Transverse colon (tissue), 4 donors: ENCODE measurements around the gene KIAA1614. TPM values are rescaled to one million over a fixed set of nuclear protein-coding genes. Genes with fewer than 3 reads are reported as not detected.

Experiments
- DNase-seq: peaks from one replicate; pipeline ENCODE4 v3.0.0-alpha.2; 2019
- H3K27ac ChIP-seq, 4 donors: fragments of 200-600 bp; sonication (generic); 2 replicates each; pipeline ENCODE4 v1.5.1; 2016 to 2018; ENCODE audit warnings: inconsistent platforms in 4 of 4
- H3K27me3 ChIP-seq: fragments of 200-600 bp; sonication (generic); 2 replicates; pipeline ENCODE4 v1.5.1; 2017; ENCODE audit warnings: inconsistent platforms
- H3K36me3 ChIP-seq, 4 donors: fragments of 200-600 bp; sonication (generic); 2 replicates each; pipeline ENCODE4 v1.5.1; 2017 to 2019; ENCODE audit warnings: inconsistent platforms in 4 of 4
- H3K4me1 ChIP-seq, 4 donors: fragments of 200-600 bp; sonication (generic); 2 replicates each; pipeline ENCODE4 v1.5.1; 2017 to 2020; ENCODE audit warnings: inconsistent platforms in 4 of 4
- H3K4me3 ChIP-seq, 4 donors: fragments of 200-600 bp; sonication (generic); 1 replicate in 1 of 4; 2 replicates in 3 of 4; pipeline versions ENCODE4 v1.5.1 to v1.6.1; 2017 to 2019; ENCODE audit warnings: inconsistent platforms in 4 of 4
- H3K9me3 ChIP-seq, 2 donors: fragments of 200-600 bp; sonication (generic); 2 replicates each; pipeline ENCODE4 v1.5.1; 2017 to 2019; ENCODE audit warnings: inconsistent platforms in 2 of 2
- EP300 ChIP-seq: sonication (generic); formaldehyde crosslinking; IDR thresholded peaks from one replicate; pipeline ENCODE4 v1.6.1; 2017; ENCODE audit warnings: antibody characterized with exemption, low read depth
- POLR2A ChIP-seq: fragments of 450-650 bp; IDR thresholded peaks from one replicate; pipeline ENCODE4 v1.6.1; 2016; ENCODE audit warnings: antibody characterized with exemption, mild to moderate bottlenecking, moderate library complexity
- POLR2AphosphoS5 ChIP-seq, 3 donors: sonication (generic); formaldehyde crosslinking; IDR thresholded peaks; one replicate each; pipeline ENCODE4 v1.6.1; 2016; ENCODE audit warnings: antibody characterized with exemption in 3 of 3
- WGBS, 2 donors: methylation state at CpG; one replicate each; pipeline ENCODE4 v1.1.5; 2018; ENCODE audit warnings: low coverage in 1 of 2; 5-methylcytosine and 5-hydroxymethylcytosine counted together
- in situ Hi-C, 4 donors: fragments of 200-750 bp; cut with MboI; loops; one replicate each; pipeline versions ENCODE4 v1.15.0 to v1.15.1; 2017; ENCODE audit warnings: low sequenced_read_pairs in 3 of 4, low pct_ligation_motif_present in 1 of 4, low pct_unique_long_range_greater_than_20kb in 1 of 4
- intact Hi-C: fragments of 100-400 bp; cut with DNase I; formaldehyde crosslinking; loops from one replicate; pipeline ENCODE4 v1.15.1; 2023; ENCODE audit warnings: low total_unique reads
- total RNA-seq, 4 donors: library from RNA; depleted of rRNA; stranded (reverse); fragments of >200 nt; gene quantifications; one replicate each; pipeline ENCODE4 v1.1.0, GENCODE V29; 2016
- TF ChIP-seq, protein P1 (sequence below), 5 experiments: fragments of 200-600 bp in 3 of 5; fragments of 450-650 bp in 2 of 5; sonication (generic) in 3 of 5; IDR thresholded peaks; 1 replicate in 2 of 5; 2 replicates in 3 of 5; pipeline ENCODE4 v1.5.1; 2016 to 2017; ENCODE audit warnings: antibody characterized with exemption in 5 of 5, inconsistent platforms in 3 of 5, mild to moderate bottlenecking in 2 of 5, moderate library complexity in 1 of 5

Gene KIAA1614
- total RNA-seq, 4 donors from 2014 or later = 2.3 to 9.4 (median 2.8) TPM

DNA sequence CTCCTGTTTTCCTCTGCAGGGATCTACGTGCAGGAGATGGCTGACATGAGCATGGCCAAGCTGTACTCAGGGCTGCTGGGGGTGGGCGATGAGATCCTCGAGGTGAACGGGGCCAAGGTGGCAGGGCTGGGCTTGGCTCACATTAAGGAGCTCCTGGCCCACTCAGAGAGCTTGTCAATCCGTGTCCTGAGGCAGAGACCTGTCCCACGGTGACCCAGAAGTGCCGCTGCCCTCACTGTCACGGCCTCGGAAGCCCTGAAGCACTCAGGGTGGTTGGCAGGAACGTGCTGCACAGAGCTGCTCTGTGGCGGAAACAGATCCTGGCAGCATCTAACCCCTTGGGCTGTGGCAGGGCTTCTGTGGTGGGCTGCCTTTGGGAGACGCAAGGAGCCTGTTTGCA lies 37.6 kb downstream of the KIAA1614 start:
- Histone ChIP-seq H3K27ac (no peak overlapping the region), H3K27me3 (no peaks in the 10 kb centered on the region), H3K4me3 (no peak overlapping the region), H3K9me3 (no peaks in the 10 kb centered on the region), H3K36me3 (no peaks in the 10 kb centered on the region), H3K4me1 (peaks cover 0 to 15% (median 8%) of the 10 kb centered on the region in 4 donors)
- in situ Hi-C loops = no loop called here
- TF ChIP-seq, protein P1, sequence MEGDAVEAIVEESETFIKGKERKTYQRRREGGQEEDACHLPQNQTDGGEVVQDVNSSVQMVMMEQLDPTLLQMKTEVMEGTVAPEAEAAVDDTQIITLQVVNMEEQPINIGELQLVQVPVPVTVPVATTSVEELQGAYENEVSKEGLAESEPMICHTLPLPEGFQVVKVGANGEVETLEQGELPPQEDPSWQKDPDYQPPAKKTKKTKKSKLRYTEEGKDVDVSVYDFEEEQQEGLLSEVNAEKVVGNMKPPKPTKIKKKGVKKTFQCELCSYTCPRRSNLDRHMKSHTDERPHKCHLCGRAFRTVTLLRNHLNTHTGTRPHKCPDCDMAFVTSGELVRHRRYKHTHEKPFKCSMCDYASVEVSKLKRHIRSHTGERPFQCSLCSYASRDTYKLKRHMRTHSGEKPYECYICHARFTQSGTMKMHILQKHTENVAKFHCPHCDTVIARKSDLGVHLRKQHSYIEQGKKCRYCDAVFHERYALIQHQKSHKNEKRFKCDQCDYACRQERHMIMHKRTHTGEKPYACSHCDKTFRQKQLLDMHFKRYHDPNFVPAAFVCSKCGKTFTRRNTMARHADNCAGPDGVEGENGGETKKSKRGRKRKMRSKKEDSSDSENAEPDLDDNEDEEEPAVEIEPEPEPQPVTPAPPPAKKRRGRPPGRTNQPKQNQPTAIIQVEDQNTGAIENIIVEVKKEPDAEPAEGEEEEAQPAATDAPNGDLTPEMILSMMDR (IDR thresholded peaks at IDR 0.05) = no peak
- TF ChIP-seq EP300 (no peak), POLR2AphosphoS5 (IDR thresholded peaks at IDR 0.05) (no peak)
- WGBS, 2 donors = 84% methylated on average over 8 of the region's 12 CpGs; no CpG with 5 or more reads in 1 of the 2 donors
- intact Hi-C loops = no loop called here
- DNase-seq = no peak

DNA sequence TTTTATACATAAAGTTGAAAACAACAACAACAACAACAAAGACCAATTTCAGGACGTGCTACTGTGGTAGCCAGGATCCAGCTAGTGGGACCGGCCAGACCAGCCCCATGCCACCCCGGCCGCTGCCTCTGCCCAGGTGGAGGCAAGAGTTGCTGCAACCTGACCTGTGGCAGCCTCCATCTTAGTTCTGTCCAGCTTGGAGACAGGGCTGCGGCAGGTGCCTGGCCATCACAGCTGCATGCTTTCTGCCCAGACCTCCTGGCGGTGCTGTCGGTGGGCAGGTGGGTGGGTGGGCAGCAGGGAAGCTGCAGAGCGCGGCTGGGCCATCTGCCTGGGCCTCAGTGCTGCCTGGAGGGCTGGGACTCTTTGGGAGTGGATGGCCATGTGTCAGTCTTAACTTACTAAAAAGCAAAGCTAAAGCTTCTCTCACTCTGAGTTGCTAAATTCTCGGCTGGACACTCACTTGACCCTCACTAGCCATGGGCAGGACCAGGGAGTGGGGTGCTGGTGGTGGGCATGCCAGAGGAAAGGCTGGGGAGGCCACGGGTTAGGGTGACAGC lies 38.6 kb downstream of the KIAA1614 start:
- intact Hi-C loops = no loop called here
- 91% methylated on average over 11 of the region's 11 CpGs; no CpG with 5 or more reads in 1 of the 2 donors for WGBS, 2 donors
- no peak overlapping the region for H3K27ac ChIP-seq
- DNase-seq = no peak
- H3K27me3 ChIP-seq = no peaks in the 10 kb centered on the region
- peaks cover 0 to 15% (median 8%) of the 10 kb centered on the region in 4 donors for H3K4me1 ChIP-seq
- TF ChIP-seq POLR2A (no peak), EP300 (no peak), POLR2AphosphoS5 (IDR thresholded peaks at IDR 0.05) (no peak)
- TF ChIP-seq, protein P1 (IDR thresholded peaks at IDR 0.05) = no peak
- in situ Hi-C loops = no loop called here
- no peaks in the 10 kb centered on the region for H3K9me3 ChIP-seq
- H3K36me3 ChIP-seq = no peaks in the 10 kb centered on the region
- H3K4me3 ChIP-seq = no peak overlapping the region

- H3K27ac ChIP-seq = no peak overlapping the region
- in situ Hi-C loops = no loop called here
Observed at GRCh38 chr1:180951836-180952656, 39.3 kb downstream of the KIAA1614 start.

GRCh38 chr1:180952657-180953013 lies 39.9 kb downstream of the KIAA1614 start:
- TF ChIP-seq EP300 = no peak
- TF ChIP-seq POLR2AphosphoS5 (IDR thresholded peaks at IDR 0.05) = no peak
- TF ChIP-seq, protein P1 (IDR thresholded peaks at IDR 0.05) = no peak
- TF ChIP-seq POLR2A = no peak
- H3K36me3 ChIP-seq = no peaks in the 10 kb centered on the region
- H3K4me1 ChIP-seq = peaks cover 0 to 15% (median 8%) of the 10 kb centered on the region in 4 donors
- no peaks in the 10 kb centered on the region for H3K27me3 ChIP-seq
- H3K4me3 ChIP-seq = no peak overlapping the region
- in situ Hi-C loops = no loop called here
- intact Hi-C loops = no loop called here
- no peak overlapping the region for H3K27ac ChIP-seq
- WGBS, 2 donors = 93% methylated on average over 2 to 6 of the region's 6 CpGs
- H3K9me3 ChIP-seq = no peaks in the 10 kb centered on the region
- no peak for DNase-seq

More at GRCh38 chr1:180951836-180952656, 39.3 kb downstream of the KIAA1614 start:
- Histone ChIP-seq H3K4me1 (peaks cover 0 to 15% (median 8%) of the 10 kb centered on the region in 4 donors), H3K9me3 (no peaks in the 10 kb centered on the region), H3K4me3 (no peak overlapping the region), H3K36me3 (no peaks in the 10 kb centered on the region), H3K27me3 (no peaks in the 10 kb centered on the region)
- no peak for DNase-seq
- TF ChIP-seq, protein P1 (IDR thresholded peaks at IDR 0.05) = no peak
- TF ChIP-seq EP300 (no peak), POLR2AphosphoS5 (IDR thresholded peaks at IDR 0.05) (no peak), POLR2A (no peak)
- intact Hi-C loops = no loop called here
- WGBS, 2 donors = 89% methylated on average over 5 of the region's 5 CpGs; no CpG with 5 or more reads in 1 of the 2 donors
